ENCODE measurements around the gene TMEM150C. TPM values are rescaled to one million over a fixed set of nuclear protein-coding genes. Genes with fewer than 3 reads are reported as not detected.
A peak's percentile ranks its signal among the peaks of the same experiment; 100 is the strongest.
"Not testable (repeated sequence)": the region's sequence is repeated elsewhere in the genome, so short reads cannot be mapped to it uniquely, and the experiment has no call there.

Gene TMEM150C
- total RNA-seq, 1 experiment from 2014 or later = 1.9 TPM

DNA sequence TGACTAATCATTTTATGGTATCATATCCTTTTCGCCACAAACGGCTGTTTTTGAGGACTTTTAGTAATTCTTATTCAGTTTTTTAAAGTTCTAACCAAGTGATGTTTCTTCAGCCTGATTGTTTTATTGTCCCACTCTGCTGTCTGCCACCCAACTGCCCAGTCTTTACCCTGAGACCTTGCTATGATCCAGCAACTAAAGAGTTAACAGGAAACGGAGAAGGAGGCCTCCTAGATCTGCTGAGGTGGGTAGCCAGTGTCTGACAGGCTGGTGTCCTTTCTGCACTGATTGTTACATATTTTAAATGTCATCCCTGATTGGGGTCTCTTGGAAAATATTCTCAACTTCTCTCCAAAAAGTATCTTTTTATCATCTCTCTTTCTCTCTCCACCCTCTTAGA lies 7.9 kb upstream of the TMEM150C start:
- no peak for DNase-seq (ENCODE audit: low read depth)

- DNase-seq (ENCODE audit: low read depth) = no peak
Measured at GRCh38 chr4:82569076-82569475, 7.3 kb upstream of the TMEM150C start.

DNA sequence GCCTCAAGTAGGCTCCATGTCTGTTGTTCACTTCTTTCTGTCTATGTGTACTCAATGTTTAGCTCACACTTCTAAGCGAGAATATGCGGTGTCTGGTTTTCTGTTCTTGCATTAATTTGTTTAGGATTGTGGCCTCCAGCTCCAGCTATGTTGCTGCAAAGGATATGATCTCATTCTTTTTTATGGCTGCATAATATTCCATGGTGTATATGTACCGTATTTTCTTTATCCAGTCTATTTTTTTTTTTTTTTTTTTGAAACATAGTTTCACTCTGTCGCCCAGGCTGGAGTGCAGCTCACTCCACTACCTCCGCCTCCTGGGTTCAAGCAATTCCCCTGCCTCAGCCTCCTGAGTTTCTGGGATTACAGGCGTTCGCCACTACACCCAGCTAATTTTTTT lies 5.7 kb upstream of the TMEM150C start:
- DNase-seq (ENCODE audit: low read depth) = no peak

- DNase-seq (ENCODE audit: low read depth) = no peak
Measured at GRCh38 chr4:82562564-82562854, 721 bp upstream of the TMEM150C start.

DNA sequence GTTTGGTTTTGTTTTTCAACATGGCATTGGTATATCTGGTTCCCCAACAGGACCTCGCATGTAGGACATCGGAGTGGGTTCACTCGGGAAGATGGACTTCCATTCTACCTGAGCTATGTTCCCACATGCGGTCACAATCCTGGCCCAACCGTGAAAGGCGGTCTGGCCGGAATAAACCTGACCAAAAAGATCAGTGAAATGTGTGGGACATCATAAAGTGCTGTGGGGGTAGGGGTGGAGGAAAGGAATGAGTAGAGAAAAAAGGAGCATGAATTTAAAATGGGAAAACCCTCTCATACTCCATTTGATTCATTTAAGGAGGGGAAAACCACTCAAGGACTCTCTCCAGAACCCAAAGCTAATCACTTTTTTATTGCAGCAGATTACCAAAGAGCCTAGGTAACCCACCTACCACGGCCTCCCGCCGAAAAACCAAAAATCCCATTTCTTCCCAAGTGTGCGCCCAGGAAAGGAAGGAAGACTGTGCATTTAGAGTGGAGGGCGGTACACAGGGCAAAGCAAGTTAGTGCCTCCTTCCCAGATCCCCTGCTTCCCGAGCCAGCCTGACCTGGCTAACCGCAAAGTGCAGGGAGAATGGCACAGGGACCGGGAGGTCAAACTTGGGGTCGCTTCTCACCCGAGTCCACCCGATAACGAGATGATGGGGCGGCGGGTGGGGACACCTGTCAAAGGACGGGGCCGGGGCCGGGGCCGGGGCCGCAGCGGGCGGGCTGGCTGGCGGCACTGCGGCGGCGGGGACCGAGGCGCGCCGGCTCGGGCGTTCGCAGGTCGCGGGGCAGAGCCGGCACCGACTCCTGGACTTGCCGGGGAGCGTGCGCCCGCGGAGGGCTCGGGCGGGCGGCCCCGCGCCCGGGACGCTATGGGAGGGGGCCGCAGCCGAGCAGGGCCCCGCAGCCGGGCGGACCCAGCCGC lies 669 bp downstream of the TMEM150C start:
- no peak for DNase-seq (ENCODE audit: low read depth)

GRCh38 chr4:82559735-82560120 lies 2.1 kb downstream of the TMEM150C start:
- DNase-seq (ENCODE audit: low read depth) = no peak

GRCh38 chr4:82559090-82559734 lies 2.6 kb downstream of the TMEM150C start:
- DNase-seq (ENCODE audit: low read depth) = not testable (repeated sequence)

DNA sequence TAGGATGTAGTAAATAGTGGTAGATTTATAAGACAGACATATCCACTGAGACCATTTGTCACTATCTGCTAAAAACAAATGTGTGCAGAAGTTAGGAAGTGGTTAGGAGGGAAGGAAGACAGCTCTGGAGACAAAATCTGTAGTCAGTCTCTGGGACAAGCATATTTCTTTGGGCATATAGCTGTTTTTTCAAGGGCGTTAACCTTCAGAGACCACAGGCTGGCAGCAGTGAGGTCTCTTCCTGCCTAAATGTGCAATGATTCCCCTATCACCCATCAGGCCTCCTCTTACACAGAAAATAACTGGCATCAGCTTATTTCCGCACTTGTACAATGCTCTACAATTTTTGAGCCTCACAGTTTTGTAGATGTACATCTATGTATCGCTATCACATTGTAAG lies 6.5 kb downstream of the TMEM150C start:
- DNase-seq (ENCODE audit: low read depth) = peak; percentile 26

DNA sequence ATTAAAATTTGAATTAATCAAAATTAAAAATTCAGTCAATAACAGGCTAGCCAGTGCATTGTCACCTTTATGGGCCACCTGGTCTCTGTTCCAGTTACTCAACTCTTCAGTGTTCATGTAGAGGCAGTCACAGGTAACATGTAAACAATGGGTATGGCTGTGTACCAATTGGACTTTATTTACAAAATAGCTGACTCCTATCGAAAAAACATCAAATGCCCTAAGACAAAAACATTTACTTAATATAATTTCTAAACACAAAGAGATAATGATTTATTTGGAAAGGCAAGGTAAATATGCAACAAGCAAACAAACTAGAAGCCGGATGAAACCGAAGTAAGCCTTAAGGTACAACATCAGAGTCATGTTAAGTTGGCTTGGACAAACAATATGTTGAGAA lies 8.8 kb downstream of the TMEM150C start:
- DNase-seq (ENCODE audit: low read depth) = no peak

DNA sequence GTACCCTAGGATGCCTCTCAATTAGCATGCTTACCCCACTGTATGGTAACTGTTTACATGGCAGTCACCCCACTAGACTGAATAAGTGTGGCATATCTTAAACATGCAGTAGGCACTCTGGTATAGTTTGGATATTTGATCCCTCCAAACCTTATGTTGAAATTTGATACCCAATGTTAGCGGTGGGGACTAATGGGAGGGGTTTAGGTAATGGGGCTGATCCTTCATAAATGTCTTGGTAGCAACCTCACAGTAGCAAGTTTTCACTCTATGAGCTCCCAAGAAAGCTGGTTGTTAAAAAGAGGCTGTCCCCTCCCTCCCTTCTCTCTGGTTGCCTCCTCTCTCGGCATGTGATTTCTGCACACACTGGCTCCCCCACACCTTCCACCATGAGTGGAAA lies 10.1 kb downstream of the TMEM150C start:
- no peak for DNase-seq (ENCODE audit: low read depth)

DNA sequence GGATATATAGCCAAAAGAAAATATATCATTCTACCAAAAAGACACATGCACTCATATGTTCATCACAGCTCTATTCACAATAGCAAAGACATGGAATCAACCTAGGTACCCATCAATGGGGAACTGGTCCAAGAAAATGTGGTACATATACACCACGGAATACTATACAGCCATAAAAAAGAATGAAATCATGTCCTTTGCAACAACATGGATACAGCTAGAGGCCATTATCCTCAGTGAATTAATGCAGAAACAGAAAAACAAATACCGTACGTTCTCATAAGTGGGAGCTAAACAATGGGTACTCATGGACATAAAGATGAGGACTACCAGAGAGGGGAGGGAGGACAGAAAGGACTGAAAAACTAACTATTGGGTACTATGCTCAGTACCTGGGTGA lies 13.9 kb downstream of the TMEM150C start:
- DNase-seq (ENCODE audit: low read depth) = not testable (repeated sequence)

- no peak for DNase-seq (ENCODE audit: low read depth)
Measured at GRCh38 chr4:82543131-82543530, 18.7 kb downstream of the TMEM150C start.

DNA sequence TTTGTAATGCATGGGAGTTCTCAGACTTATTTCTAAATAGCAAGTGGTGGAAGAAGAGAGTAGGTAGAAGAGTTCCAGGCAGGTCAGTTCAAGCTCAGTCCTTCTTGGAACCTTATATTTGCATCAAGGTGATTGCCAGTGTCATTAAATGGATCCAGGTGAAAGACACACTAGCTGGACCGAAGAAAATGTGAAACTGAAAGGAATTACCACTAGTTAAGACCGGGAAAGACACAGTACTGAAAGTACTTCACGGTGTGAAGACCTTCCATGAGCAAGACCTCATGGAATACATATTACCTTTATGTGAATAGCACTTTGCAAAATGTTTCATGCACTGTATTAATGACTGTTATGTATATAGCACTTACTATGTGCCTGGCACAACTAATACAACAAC lies 19.1 kb downstream of the TMEM150C start:
- DNase-seq (ENCODE audit: low read depth) = no peak

GRCh38 chr4:82529322-82529721 lies 32.5 kb downstream of the TMEM150C start:
- DNase-seq (ENCODE audit: low read depth) = no peak

DNA sequence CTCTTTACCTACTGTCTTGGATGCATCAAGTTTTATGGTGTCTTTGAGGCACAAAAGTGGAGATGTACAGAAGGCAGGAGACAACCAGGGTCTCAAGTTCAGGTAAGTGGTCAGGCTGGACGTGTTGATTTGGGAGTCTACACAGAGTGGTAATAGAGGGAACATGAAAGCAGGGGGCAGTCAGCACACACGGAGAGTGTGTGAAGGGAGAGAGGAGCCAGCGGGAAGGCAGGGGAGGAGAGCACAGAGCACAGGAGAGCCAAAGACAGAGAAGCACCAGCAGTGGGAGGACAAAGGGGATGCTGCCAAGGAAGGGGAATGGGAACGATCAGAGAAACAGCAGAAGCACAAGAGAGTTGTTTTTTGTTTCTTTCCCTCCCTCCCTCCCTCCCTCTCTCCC lies 32.9 kb downstream of the TMEM150C start:
- DNase-seq (ENCODE audit: low read depth) = no peak

GRCh38 chr4:82528074-82528473 lies 33.7 kb downstream of the TMEM150C start:
- no peak for DNase-seq (ENCODE audit: low read depth)

GRCh38 chr4:82525307-82525911 lies 36.4 kb downstream of the TMEM150C start:
- DNase-seq (ENCODE audit: low read depth) = no peak

DNA sequence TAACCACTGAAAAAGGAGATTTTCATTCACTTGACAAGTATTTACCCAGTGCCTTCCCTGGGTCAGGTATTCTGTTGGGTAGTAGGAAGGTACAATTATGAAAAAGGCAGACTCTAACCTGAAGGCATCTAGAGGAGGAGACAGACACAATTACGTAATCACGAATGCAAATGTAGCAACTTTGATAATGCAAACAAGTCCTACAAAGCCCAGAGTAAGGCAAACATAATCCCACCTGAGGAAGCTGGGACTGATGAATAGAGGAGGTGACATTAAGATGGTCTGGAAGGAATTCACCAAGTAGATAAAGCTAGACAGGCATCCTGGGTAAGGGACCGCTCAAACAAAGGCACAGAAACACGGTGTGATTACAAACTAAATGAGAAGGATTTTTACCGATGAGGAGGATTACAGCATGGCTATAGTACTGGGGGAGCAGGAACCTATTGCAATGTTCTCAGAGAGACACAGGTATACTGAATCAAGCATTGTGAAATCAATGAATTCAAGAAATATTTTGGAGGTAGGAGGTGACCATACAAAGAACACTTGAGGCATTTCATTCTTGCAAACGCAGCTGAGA lies 37.1 kb downstream of the TMEM150C start:
- DNase-seq (ENCODE audit: low read depth) = no peak

DNA sequence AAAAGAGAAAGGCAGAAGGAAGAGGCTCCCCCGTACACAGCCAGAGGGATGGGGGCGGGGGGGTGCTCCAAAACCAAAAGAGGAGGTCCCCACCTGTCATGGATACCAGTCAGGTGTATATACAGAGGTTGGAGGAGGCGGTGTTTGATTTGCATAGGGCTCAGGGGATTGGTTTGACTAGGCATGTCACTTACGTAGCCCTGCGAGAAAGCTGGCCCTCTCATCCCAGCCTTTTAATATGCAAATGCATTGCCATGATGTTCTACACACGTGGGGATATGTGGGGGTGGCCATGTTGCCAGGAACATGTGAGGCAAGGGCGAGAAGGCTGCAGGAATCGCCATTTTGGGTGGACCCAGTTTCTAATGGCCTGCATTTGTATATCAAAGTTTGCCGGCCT lies 38.6 kb downstream of the TMEM150C start:
- no peak for DNase-seq (ENCODE audit: low read depth)

DNA sequence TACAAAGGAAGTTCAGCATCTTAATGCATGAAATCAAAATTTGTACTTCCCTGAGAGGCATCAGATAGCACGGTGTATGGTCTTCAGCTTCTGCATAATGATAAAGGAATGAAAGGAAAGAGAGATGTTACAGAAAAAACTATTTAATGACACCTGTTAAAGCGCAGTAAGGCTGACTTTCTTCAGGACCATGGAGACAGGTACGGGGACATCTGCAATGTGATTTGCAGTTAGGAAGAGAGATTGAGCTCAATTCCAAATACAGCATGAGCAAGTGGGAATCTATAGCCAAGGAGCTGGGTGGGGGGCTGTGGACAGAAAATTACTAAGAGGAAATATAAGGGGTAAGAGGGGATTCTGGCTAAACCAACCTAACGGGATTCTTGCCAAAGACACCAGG lies 39.3 kb downstream of the TMEM150C start:
- no peak for DNase-seq (ENCODE audit: low read depth)

- no peak for DNase-seq (ENCODE audit: low read depth)
Measured at GRCh38 chr4:82521283-82521682, 40.5 kb downstream of the TMEM150C start.

- DNase-seq (ENCODE audit: low read depth) = no peak
Measured at GRCh38 chr4:82519776-82520175, 42.0 kb downstream of the TMEM150C start.

Data from HT1080 (cell line).